IMR-90 (cell line): Measurements from ENCODE around the gene FGB. TPM values are rescaled to one million over a fixed set of nuclear protein-coding genes. Genes with fewer than 3 reads are reported as not detected.

Experiments
- ATAC-seq: fragments of 200-7000 bp; cut with Tn5 transposase; 2 replicates; pipeline ENCODE4 v1.9.1; 2020; ENCODE audit warnings: low read depth, mild to moderate bottlenecking, moderate library complexity
- BruUV-seq: library from RNA; stranded (reverse); fragments of 400-500 nt; replicated peaks from 2 replicates; lab custom pipeline; 2021; lab: Mats Ljungman, UMichigan
- CTCF ChIA-PET: fragments of 300-600 bp; formaldehyde crosslinking; extraction: SDS; loops from one replicate; lab custom pipeline; 2021; ENCODE audit warnings: antibody characterized with exemption; lab: Yijun Ruan, JAX
- POLR2A ChIA-PET: fragments of 300-600 bp; sonication (Branson Sonifier 250); formaldehyde crosslinking; loops from one replicate; lab custom pipeline; 2022; ENCODE audit warnings: antibody characterized with exemption; ENCODE audit not compliant: unreplicated experiment; lab: Charles Lee
- DNase-seq: peaks from one replicate; pipeline ENCODE4 v3.0.0; 2013
- H2AFZ ChIP-seq: replicated peaks from 2 replicates; pipeline ENCODE3; 2013; ENCODE audit warnings: low read length, mild to moderate bottlenecking; ENCODE audit not compliant: poor library complexity
- H2AK5ac ChIP-seq: 2 replicates; pipeline ENCODE4 v1.6.1; 2013; ENCODE audit warnings: low read depth, low read length, inconsistent platforms
- H2AK9ac ChIP-seq: replicated peaks from 2 replicates; pipeline ENCODE3; 2013; ENCODE audit warnings: mild to moderate bottlenecking, low read depth, low read length, moderate library complexity; ENCODE audit not compliant: poor library complexity
- H2BK120ac ChIP-seq: 2 replicates; pipeline ENCODE4 v1.6.1; 2013; ENCODE audit warnings: low read depth, low read length, inconsistent platforms
- H2BK15ac ChIP-seq: 3 replicates; pipeline ENCODE4 v1.6.1; 2013; ENCODE audit warnings: low read depth, low read length, inconsistent platforms
- H2BK20ac ChIP-seq: 2 replicates; pipeline ENCODE4 v1.6.1; 2013; ENCODE audit warnings: low read depth, mild to moderate bottlenecking, inconsistent platforms, low read length, moderate library complexity
- H2BK5ac ChIP-seq: 2 replicates; pipeline ENCODE4 v1.6.1; 2013; ENCODE audit warnings: mild to moderate bottlenecking, low read depth, low read length, inconsistent platforms; ENCODE audit not compliant: poor library complexity, severe bottlenecking
- H3K14ac ChIP-seq: replicated peaks from 2 replicates; pipeline ENCODE4 v1.6.1; 2013; ENCODE audit warnings: low read depth, low read length, inconsistent platforms
- H3K18ac ChIP-seq: 2 replicates; pipeline ENCODE4 v1.6.1; 2013; ENCODE audit warnings: low read depth, low read length, control low read depth
- H3K23ac ChIP-seq: 2 replicates; pipeline ENCODE4 v1.6.1; 2013; ENCODE audit warnings: low read depth, low read length, inconsistent platforms
- H3K27ac ChIP-seq: 2 replicates; pipeline ENCODE4 v1.5.1; 2013; ENCODE audit warnings: mild to moderate bottlenecking, control low read depth, low read length; ENCODE audit not compliant: insufficient read depth
- H3K27me3 ChIP-seq: 2 replicates; pipeline ENCODE4 v1.6.1; 2013; ENCODE audit warnings: low read length; ENCODE audit not compliant: control insufficient read depth, insufficient read depth
- H3K36me3 ChIP-seq: 2 replicates; pipeline ENCODE4 v1.6.1; 2013; ENCODE audit warnings: low read length, mixed read lengths; ENCODE audit not compliant: control insufficient read depth, insufficient read depth
- H3K4ac ChIP-seq: 2 replicates; pipeline ENCODE4 v1.6.1; 2013; ENCODE audit warnings: low read depth, low read length, inconsistent platforms
- H3K4me1 ChIP-seq: 2 replicates; pipeline ENCODE4 v1.6.1; 2013; ENCODE audit warnings: low read length, mixed read lengths; ENCODE audit not compliant: control insufficient read depth, insufficient read depth
- H3K4me2 ChIP-seq: 2 replicates; pipeline ENCODE4 v1.6.1; 2013; ENCODE audit warnings: low read depth, mild to moderate bottlenecking, control low read depth, low read length, moderate library complexity
- H3K4me3 ChIP-seq: 2 replicates; pipeline ENCODE4 v1.5.1; 2013; ENCODE audit warnings: low read depth, mild to moderate bottlenecking, control low read depth, low read length, moderate library complexity; ENCODE audit not compliant: insufficient read depth
- H3K56ac ChIP-seq: 2 replicates; pipeline ENCODE4 v1.6.1; 2013; ENCODE audit warnings: low read length, inconsistent platforms; ENCODE audit not compliant: insufficient read depth; ENCODE audit errors: extremely low read depth
- H3K79me1 ChIP-seq, 2 experiments: 2 replicates each; pipeline ENCODE4 v1.6.1; 2013; ENCODE audit warnings: low read length in 2 of 2, inconsistent platforms in 1 of 2, low read depth in 1 of 2
- H3K9ac ChIP-seq: 2 replicates; pipeline ENCODE4 v1.6.1; 2013; ENCODE audit warnings: low read depth, low read length, control low read depth
- H3K9me1 ChIP-seq: 2 replicates; pipeline ENCODE4 v1.6.1; 2013; ENCODE audit warnings: low read length, inconsistent platforms; ENCODE audit not compliant: insufficient read depth
- H3K9me3 ChIP-seq: 2 replicates; pipeline ENCODE4 v1.6.1; 2013; ENCODE audit warnings: low read length; ENCODE audit not compliant: control insufficient read depth, insufficient read depth
- H4K20me1 ChIP-seq: 2 replicates; pipeline ENCODE4 v1.6.1; 2013; ENCODE audit warnings: low read length, inconsistent platforms; ENCODE audit not compliant: insufficient read depth
- H4K5ac ChIP-seq: 2 replicates; pipeline ENCODE4 v1.6.1; 2013; ENCODE audit warnings: mild to moderate bottlenecking, low read depth, low read length, control low read depth
- H4K8ac ChIP-seq, 2 experiments: 2 replicates each; pipeline ENCODE4 v1.6.1; 2013; ENCODE audit warnings: low read depth in 2 of 2, low read length in 2 of 2, control low read depth in 1 of 2, inconsistent platforms in 1 of 2
- H4K91ac ChIP-seq: 2 replicates; pipeline ENCODE4 v1.6.1; 2013; ENCODE audit warnings: low read depth, low read length, inconsistent platforms; ENCODE audit not compliant: insufficient read depth
- BHLHE40 ChIP-seq: fragments of 150-350 bp; IDR thresholded peaks from 2 replicates; pipeline ENCODE4 v1.6.1; 2016; ENCODE audit warnings: mild to moderate bottlenecking, low read depth, low read length
- CEBPB ChIP-seq: IDR thresholded peaks from 2 replicates; pipeline ENCODE4 v1.6.1; 2012; ENCODE audit warnings: low read depth, low read length, improper control_type of control experiment
- CHD1 ChIP-seq: IDR thresholded peaks from 2 replicates; pipeline ENCODE4 v1.6.1; 2012; ENCODE audit warnings: low read depth, low read length, improper control_type of control experiment
- ELK1 ChIP-seq: fragments of 150-350 bp; IDR thresholded peaks from 2 replicates; pipeline ENCODE4 v1.6.1; 2016; ENCODE audit warnings: low read depth, mild to moderate bottlenecking, low read length, moderate library complexity, borderline replicate concordance
- FOS ChIP-seq: fragments of 150-350 bp; IDR thresholded peaks from 2 replicates; pipeline ENCODE4 v1.6.1; 2016; ENCODE audit warnings: low read depth, low read length
- MAFK ChIP-seq: IDR thresholded peaks from 2 replicates; pipeline ENCODE4 v1.6.1; 2012; ENCODE audit warnings: low read depth, low read length, improper control_type of control experiment
- MAZ ChIP-seq: IDR thresholded peaks from 2 replicates; pipeline ENCODE4 v1.6.1; 2012; ENCODE audit warnings: low read depth, mild to moderate bottlenecking, low read length, improper control_type of control experiment, moderate library complexity, borderline replicate concordance
- MXI1 ChIP-seq: IDR thresholded peaks from 2 replicates; pipeline ENCODE4 v1.6.1; 2012; ENCODE audit warnings: low read depth, mild to moderate bottlenecking, low read length, moderate library complexity, borderline replicate concordance
- NFE2L2 ChIP-seq: fragments of 150-350 bp; IDR thresholded peaks from 2 replicates; pipeline ENCODE4 v1.6.1; 2016; ENCODE audit warnings: low read depth, mild to moderate bottlenecking, low read length
- POLR2A ChIP-seq: IDR thresholded peaks from 2 replicates; pipeline ENCODE4 v1.6.1; 2012; ENCODE audit warnings: mild to moderate bottlenecking, low read depth, low read length
- RAD21 ChIP-seq: IDR thresholded peaks from 2 replicates; pipeline ENCODE4 v1.6.1; 2012; ENCODE audit warnings: low read length, improper control_type of control experiment
- RCOR1 ChIP-seq: IDR thresholded peaks from 2 replicates; pipeline ENCODE4 v1.6.1; 2012; ENCODE audit warnings: mild to moderate bottlenecking, low read length, improper control_type of control experiment; ENCODE audit not compliant: insufficient replicate concordance
- RFX5 ChIP-seq: IDR thresholded peaks from 2 replicates; pipeline ENCODE4 v1.8.0; 2012; ENCODE audit warnings: low read depth, mild to moderate bottlenecking, low read length, moderate library complexity
- SMC3 ChIP-seq: fragments of 150-350 bp; IDR thresholded peaks from 2 replicates; pipeline ENCODE4 v1.6.1; 2016; ENCODE audit warnings: low read depth, mild to moderate bottlenecking, antibody characterized with exemption, low read length, moderate library complexity
- USF2 ChIP-seq: fragments of 150-350 bp; IDR thresholded peaks from 2 replicates; pipeline ENCODE4 v1.6.1; 2017; ENCODE audit warnings: mild to moderate bottlenecking, antibody characterized with exemption, low read length, low read depth
- WGBS, 2 experiments: methylation state at CpG; one replicate each; pipeline versions ENCODE4 v1.1.5 to v1.1.7; 2013; ENCODE audit warnings: missing lambda C conversion rate in 2 of 2; ENCODE audit not compliant: insufficient read length in 1 of 2; ENCODE audit errors: extremely low coverage in 2 of 2; 5-methylcytosine and 5-hydroxymethylcytosine counted together
- dilution Hi-C: fragments of 300-500 bp; cut with HindIII; formaldehyde crosslinking; loops from one replicate; pipeline ENCODE4 v1.14.3; 2018; ENCODE audit warnings: low sequenced_read_pairs; ENCODE audit not compliant: unreplicated experiment
- in situ Hi-C: fragments of 300-500 bp; cut with MboI; formaldehyde crosslinking; loops from 3 replicates; pipeline ENCODE4 v1.14.3; 2019; ENCODE audit warnings: low sequenced_read_pairs, inconsistent platforms, mixed read lengths
- intact Hi-C: fragments of 100-400 bp; cut with micrococcal nuclease; formaldehyde crosslinking; loops from 2 replicates; pipeline ENCODE4 v1.10.0; 2022
- polyA plus RNA-seq, 3 experiments: library from polyadenylated mRNA; depleted of rRNA; stranded (reverse); fragments of >200 nt; gene quantifications; 2 replicates each; pipeline ENCODE4 v1.2.3, GENCODE V29; 2012; ENCODE audit warnings: low replicate concordance in 1 of 3
- total RNA-seq: library from RNA; depleted of rRNA; stranded (reverse); fragments of >200 nt; gene quantifications from 2 replicates; pipeline ENCODE4 v1.2.3, GENCODE V29; 2012
- TF ChIP-seq, protein P1 (sequence below): conservative IDR thresholded peaks from 2 replicates; pipeline ENCODE4 v1.5.1; 2012; ENCODE audit warnings: mild to moderate bottlenecking, low read depth, low read length, improper control_type of control experiment

The FGB gene
- total and polyA plus RNA-seq, 2 of the 4 experiments (the other 2 are of a cell fraction) = not detected

DNA sequence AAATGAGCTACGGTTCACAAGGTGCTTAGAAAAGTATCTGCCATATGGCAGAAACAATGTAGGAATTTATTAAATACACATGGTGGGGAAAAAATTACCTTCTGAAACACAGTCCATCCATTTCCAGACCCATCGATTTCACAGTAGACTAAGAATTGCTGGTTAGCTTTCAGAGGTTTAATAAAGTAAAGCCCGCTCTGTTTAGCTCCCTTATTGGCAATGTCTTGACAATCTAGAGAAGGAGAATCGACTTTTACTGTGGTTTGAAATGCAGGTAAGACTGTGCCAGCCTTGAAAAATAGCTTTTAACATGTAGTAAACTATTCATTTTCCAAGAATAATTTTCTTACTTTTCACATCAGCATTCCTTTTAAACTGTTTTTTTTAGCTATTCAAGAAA lies 46.7 kb downstream of the FGB start:
- intact Hi-C loops = no loop called here
- no peak overlapping the region for H2BK120ac ChIP-seq
- no peak overlapping the region for H2AK5ac ChIP-seq
- no peak overlapping the region for H4K91ac ChIP-seq
- dilution Hi-C loops = no loop called here
- H3K4me3 ChIP-seq = no peak overlapping the region
- ChIA-PET POLR2A (no interaction called here), CTCF (interaction anchor here (1.2 to 1.4 kb wide), 2 partner anchors 9 to 50 kb away, joined by 4 to 5 read pairs; no protein-coding TSS in a partner anchor)
- TF ChIP-seq CHD1 (no peak), CEBPB (no peak), FOS (no peak), RCOR1 (no peak), BHLHE40 (no peak), MAFK (no peak), ELK1 (no peak), MAZ (no peak), NFE2L2 (no peak), POLR2A (no peak), MXI1 (no peak), USF2 (no peak), SMC3 (no peak), RFX5 (no peak), RAD21 (no peak)
- TF ChIP-seq, protein P1, sequence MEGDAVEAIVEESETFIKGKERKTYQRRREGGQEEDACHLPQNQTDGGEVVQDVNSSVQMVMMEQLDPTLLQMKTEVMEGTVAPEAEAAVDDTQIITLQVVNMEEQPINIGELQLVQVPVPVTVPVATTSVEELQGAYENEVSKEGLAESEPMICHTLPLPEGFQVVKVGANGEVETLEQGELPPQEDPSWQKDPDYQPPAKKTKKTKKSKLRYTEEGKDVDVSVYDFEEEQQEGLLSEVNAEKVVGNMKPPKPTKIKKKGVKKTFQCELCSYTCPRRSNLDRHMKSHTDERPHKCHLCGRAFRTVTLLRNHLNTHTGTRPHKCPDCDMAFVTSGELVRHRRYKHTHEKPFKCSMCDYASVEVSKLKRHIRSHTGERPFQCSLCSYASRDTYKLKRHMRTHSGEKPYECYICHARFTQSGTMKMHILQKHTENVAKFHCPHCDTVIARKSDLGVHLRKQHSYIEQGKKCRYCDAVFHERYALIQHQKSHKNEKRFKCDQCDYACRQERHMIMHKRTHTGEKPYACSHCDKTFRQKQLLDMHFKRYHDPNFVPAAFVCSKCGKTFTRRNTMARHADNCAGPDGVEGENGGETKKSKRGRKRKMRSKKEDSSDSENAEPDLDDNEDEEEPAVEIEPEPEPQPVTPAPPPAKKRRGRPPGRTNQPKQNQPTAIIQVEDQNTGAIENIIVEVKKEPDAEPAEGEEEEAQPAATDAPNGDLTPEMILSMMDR = no peak
- no peaks in the 10 kb centered on the region; the same call in 1 of the 2 replicates for H3K27me3 ChIP-seq
- no peaks in the 10 kb centered on the region for H3K79me1 ChIP-seq
- no peak overlapping the region for H3K4ac ChIP-seq
- ATAC-seq = no peak
- H3K9me3 ChIP-seq = no peaks in the 10 kb centered on the region
- no peak overlapping the region for H2BK20ac ChIP-seq
- DNase-seq = no peak
- BruUV-seq = no TSS peak
- H4K8ac ChIP-seq = no peak overlapping the region
- no peak overlapping the region for H3K4me2 ChIP-seq
- no peak overlapping the region for H3K14ac ChIP-seq
- in situ Hi-C loops = no loop called here
- no peak overlapping the region for H3K56ac ChIP-seq
- H2AK9ac ChIP-seq = no peak overlapping the region
- H3K9ac ChIP-seq = no peak overlapping the region
- no peak overlapping the region for H3K18ac ChIP-seq
- no peaks in the 10 kb centered on the region for H3K4me1 ChIP-seq
- no peak overlapping the region for H3K23ac ChIP-seq
- H4K20me1 ChIP-seq = no peaks in the 10 kb centered on the region
- H4K5ac ChIP-seq = no peak overlapping the region
- no peak overlapping the region for H2AFZ ChIP-seq
- WGBS, 2 experiments = no CpG with 5 or more reads among the region's 4 CpGs
- H3K27ac ChIP-seq = no peak overlapping the region
- H3K36me3 ChIP-seq = no peaks in the 10 kb centered on the region
- H3K9me1 ChIP-seq = no peaks in the 10 kb centered on the region
- no peak overlapping the region for H2BK15ac ChIP-seq
- no peak overlapping the region for H2BK5ac ChIP-seq
